Cardiac muscle cell (in vitro differentiated cells and primary cell): ENCODE data around the gene SYTL1. TPM values are rescaled to one million over a fixed set of nuclear protein-coding genes. Genes with fewer than 3 reads are reported as not detected.

ENCODE experiments used
- DNase-seq, 2 donors: peaks; one replicate each; pipeline versions ENCODE4 v3.0.0 to v3.0.0-alpha.2; 2010 to 2017; ENCODE audit warnings: low read depth in 1 of 2, low spot score in 1 of 2
- H3K27ac ChIP-seq: fragments of 200-600 bp; sonication (generic); 2 replicates; pipeline ENCODE4 v1.5.1; 2016
- H3K27me3 ChIP-seq: fragments of 200-600 bp; sonication (generic); 2 replicates; pipeline ENCODE4 v1.6.0; 2016; ENCODE audit warnings: control low read depth
- H3K36me3 ChIP-seq: fragments of 200-600 bp; sonication (generic); 2 replicates; pipeline ENCODE4 v1.5.1; 2016; ENCODE audit warnings: control low read depth
- H3K4me1 ChIP-seq: fragments of 200-600 bp; sonication (generic); 2 replicates; pipeline ENCODE4 v1.8.1; 2017; ENCODE audit warnings: low read depth, mild to moderate bottlenecking, mixed run types
- H3K4me3 ChIP-seq: fragments of 200-600 bp; sonication (generic); 2 replicates; pipeline ENCODE4 v1.5.1; 2016; ENCODE audit warnings: mild to moderate bottlenecking
- H3K9me3 ChIP-seq: fragments of 200-600 bp; sonication (generic); 2 replicates; pipeline ENCODE4 v1.5.1; 2017; ENCODE audit warnings: low read depth, mild to moderate bottlenecking, control low read depth
- CTCF ChIP-seq: IDR thresholded peaks from 2 replicates; pipeline ENCODE4 v1.5.1; 2012; ENCODE audit warnings: low read depth, mild to moderate bottlenecking, low read length
- polyA plus RNA-seq: library from polyadenylated mRNA; unstranded; fragments of >200 nt; fragmentation: Nextera tagmentation; extraction: Ambion mirVana; gene quantifications from 2 replicates; pipeline ENCODE4 v1.2.1, GENCODE V29; 2016
- total RNA-seq: library from RNA; depleted of rRNA; stranded (reverse); fragments of >200 nt; gene quantifications from 2 replicates; pipeline ENCODE4 v1.2.3, GENCODE V29; 2016

SYTL1 gene
- total and polyA plus RNA-seq, 2 experiments from 2014 or later, result 14.7 to 44.1 TPM

DNA sequence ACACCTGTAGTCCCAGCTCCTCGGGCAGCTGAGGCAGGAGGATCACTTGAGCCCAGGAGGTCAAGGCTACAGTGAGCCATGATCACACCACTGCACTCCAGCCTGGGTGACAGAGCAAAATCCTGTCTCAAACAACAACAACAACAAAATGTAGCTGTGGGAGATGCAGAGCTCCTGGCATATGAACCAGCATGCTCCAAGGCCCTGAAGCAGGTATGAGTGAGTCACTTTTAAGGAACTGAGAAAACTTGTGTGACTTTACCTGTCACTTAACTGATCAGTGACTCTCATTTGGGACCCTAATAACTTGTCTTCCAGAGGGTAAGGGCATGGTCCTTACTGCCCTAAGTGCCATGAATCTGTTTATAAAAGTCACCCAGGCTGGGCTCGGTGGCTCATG, 39.2 kb upstream of the SYTL1 start:
- Histone ChIP-seq H3K4me1 (peaks cover 20% of the 10 kb centered on the region), H3K4me3 (no peak overlapping the region), H3K9me3 (no peaks in the 10 kb centered on the region), H3K27me3 (no peaks in the 10 kb centered on the region), H3K36me3 (peaks cover 8% of the 10 kb centered on the region), H3K27ac (no peak overlapping the region)
- DNase-seq, result no peak
- TF ChIP-seq CTCF, result no peak

DNA sequence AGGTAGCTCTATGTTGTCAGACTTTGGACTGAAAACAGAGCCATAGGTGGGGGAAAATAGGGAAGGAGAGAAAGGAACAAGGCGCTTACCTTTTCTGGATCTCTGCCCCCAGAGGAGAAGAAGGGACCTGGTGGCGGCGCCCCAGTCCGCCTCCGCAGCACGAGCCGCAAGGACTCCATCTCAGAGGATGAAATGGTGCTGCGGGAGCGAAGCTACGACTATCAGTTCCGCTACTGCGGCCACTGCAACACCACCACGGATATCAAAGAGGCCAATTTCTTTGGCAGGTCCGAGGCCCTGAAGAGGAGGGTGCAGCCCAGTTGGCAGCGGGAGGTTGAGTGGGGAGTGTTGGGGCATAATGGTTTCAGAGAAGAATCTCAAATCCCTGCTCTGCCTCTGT, 38.3 kb upstream of the SYTL1 start:
- DNase-seq, result no peak
- Histone ChIP-seq H3K4me1 (peaks cover 27% of the 10 kb centered on the region), H3K36me3 (peaks cover 2% of the 10 kb centered on the region), H3K27ac (no peak overlapping the region), H3K4me3 (no peak overlapping the region), H3K9me3 (no peaks in the 10 kb centered on the region), H3K27me3 (no peaks in the 10 kb centered on the region)
- TF ChIP-seq CTCF, result no peak

DNA sequence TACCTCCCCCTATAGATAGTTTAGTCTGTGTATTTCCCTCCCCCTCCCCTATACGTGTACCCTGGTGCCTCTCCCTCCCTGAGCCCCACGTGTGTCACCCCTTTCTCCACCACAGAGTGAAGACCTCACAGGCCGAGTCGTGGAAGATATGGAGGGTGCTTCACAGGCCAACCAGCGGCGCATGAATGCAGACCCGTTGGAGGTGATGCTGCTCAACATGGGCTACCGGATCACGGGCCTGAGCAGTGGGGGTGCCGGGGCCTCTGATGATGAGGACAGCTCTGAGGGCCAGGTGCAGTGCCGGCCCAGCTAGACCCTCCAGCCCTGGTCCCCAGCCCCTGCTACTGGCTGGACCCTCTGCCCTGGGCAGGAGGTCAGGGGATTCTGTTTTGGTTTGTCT, 35.8 kb upstream of the SYTL1 start:
- H3K27me3 ChIP-seq, result no peaks in the 10 kb centered on the region
- no peaks in the 10 kb centered on the region for H3K9me3 ChIP-seq
- H3K4me3 ChIP-seq, result no peak overlapping the region
- TF ChIP-seq CTCF, result no peak
- H3K36me3 ChIP-seq, result no peaks in the 10 kb centered on the region
- no peak for DNase-seq
- peaks cover 16% of the 10 kb centered on the region for H3K4me1 ChIP-seq
- H3K27ac ChIP-seq, result no peak overlapping the region

DNA sequence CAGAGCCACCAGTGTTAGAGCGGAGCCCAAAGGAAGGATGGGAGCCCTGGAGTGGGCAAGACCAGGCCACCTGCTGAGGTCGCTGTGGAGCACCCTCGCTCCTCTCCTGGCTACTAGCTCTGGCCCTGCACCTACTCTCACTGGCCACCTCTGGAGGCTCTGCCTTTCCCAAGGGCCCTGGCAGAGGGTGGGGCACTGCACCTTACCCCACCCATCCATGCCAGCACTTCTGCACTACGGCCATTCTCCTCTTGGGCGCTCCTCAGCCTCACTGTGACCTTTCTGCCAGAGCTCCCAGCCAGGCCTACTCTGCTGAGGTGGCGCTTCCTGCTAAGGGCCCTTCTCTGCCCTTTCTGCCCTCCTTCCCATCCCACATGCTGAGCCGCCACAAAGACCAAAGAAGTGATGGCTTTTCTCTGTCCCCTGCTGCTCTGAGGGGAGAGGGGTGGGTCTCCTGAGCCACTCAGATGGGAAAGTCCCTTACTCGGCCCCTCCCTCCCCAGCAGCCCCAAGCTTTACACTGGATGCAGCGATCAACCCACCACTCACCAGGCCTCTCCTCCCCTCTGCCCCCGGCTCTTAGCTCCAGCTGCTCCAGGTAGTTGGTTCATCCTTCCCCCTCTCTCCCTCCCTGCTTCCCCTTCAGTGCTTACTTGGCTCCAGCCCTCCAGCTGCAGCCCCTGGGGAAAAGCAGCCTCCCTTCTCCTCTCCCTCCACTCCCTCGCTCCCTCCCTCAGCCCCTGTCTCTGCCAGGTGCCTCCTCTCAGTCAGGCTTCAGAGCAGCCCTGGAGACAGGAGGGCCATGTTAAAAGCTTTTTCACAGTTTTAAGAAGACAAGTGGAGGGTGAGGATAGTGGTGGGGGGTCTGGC, 34.7 kb upstream of the SYTL1 start:
- Histone ChIP-seq H3K36me3 (no peaks in the 10 kb centered on the region), H3K27me3 (no peaks in the 10 kb centered on the region), H3K4me1 (peaks cover 16% of the 10 kb centered on the region), H3K4me3 (no peak overlapping the region), H3K27ac (peak overlapping the region; percentile 61), H3K9me3 (no peaks in the 10 kb centered on the region)
- no peak for TF ChIP-seq CTCF
- no peak for DNase-seq

DNA sequence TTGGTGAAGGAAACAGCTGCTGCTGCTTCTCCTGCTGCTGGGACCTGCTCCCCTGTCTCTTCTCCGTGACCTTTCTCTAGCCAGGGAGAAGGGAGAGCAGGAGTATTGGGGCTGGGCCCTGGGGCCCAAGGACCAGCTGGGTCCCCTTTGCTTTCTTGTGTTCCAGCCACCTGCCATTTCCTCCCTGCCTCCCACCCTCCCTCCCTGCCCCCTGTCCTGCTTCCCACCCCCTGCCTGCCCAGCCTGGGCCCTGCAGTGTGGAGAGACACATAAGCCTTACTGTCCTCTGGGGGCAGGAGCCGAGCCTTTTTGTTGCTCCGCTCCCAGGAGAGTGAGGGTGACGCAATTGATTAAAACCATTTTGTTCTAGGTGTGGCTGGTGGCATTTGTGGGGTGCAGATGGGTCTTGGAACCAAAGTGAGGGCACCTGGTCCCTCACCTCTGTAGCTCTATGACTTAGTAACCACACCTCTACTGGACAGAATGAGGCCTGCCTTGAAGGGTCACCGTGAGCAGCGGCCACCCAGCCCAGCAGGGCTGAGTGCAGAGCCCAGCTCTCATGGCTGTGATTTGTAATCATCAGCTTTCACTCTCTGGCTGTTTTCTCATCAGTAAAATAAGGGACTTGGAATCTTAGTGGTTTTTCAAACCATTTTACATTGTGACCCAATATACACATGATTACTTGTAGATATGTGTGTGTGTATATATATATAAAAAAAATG, 33.8 kb upstream of the SYTL1 start:
- peak in 1 of 2 donors; percentile 33 for DNase-seq
- TF ChIP-seq CTCF, result no peak
- H3K9me3 ChIP-seq, result no peaks in the 10 kb centered on the region
- no peak overlapping the region for H3K4me3 ChIP-seq
- peak overlapping the region; percentile 61 for H3K27ac ChIP-seq
- H3K36me3 ChIP-seq, result no peaks in the 10 kb centered on the region
- peaks cover 16% of the 10 kb centered on the region for H3K4me1 ChIP-seq
- H3K27me3 ChIP-seq, result no peaks in the 10 kb centered on the region
